Measurements from ENCODE around the gene CDH4.

- TF ChIP-seq POLR2A (IDR thresholded peaks at IDR 0.05; ENCODE audit: low read length) (no peak), GATA1 (IDR thresholded peaks at IDR 0.05; ENCODE audit: low read depth, low read length) (no peak)
These were observed 684.7 kb downstream of the CDH4 start for GRCh38 chr20:61936701-61937131.
